ENCODE results near the gene HAO1. TPM values are rescaled to one million over a fixed set of nuclear protein-coding genes. Genes with fewer than 3 reads are reported as not detected.

The HAO1 gene
- total RNA-seq, 1 donor from 2014 or later, result 0.20 TPM

DNA sequence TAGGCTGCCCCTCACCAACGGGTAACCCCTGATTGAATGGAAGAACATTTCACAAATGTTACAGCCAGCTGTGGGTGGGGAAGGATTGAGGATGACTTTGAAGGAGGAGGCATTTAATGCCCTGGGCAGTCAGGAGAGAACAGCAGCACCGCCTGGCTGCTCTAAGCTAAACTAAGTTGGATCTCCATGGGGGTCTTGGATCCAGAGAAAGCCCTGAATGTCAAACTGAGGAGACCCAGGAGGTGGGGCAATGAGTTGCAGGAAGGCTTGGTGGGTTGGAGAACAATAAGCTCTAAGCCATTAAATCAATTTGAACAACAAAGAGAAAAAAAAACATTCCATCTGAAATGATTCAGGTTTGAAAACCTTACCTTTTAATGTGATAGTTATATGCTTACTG, 43.9 kb upstream of the HAO1 start:
- no peak for FAIRE-seq
- no peak overlapping the region for H3K27ac Mint-ChIP-seq (ENCODE audit: unreplicated experiment)
- Histone ChIP-seq H3K4me3 (ENCODE audit: insufficient read depth, low read depth, low read length) (no peak overlapping the region), H3K36me3 (ENCODE audit: insufficient read depth, low read length) (peaks cover 3% of the 10 kb centered on the region), H3K27me3 (ENCODE audit: insufficient read depth, low read length) (no peaks in the 10 kb centered on the region), H2AFZ (ENCODE audit: low read depth, low read length) (no peak overlapping the region), H3K4me2 (ENCODE audit: low read length) (no peak overlapping the region), H4K20me1 (ENCODE audit: insufficient read depth, low read length) (no peaks in the 10 kb centered on the region), H3K79me2 (ENCODE audit: insufficient read depth, low read length) (no peaks in the 10 kb centered on the region), H3K9me3 (ENCODE audit: insufficient read depth, low read depth, low read length) (no peaks in the 10 kb centered on the region), H3K9ac (ENCODE audit: low read length) (no peak overlapping the region), H3K27ac (ENCODE audit: low read depth, low read length) (no peak overlapping the region), H3K4me1 (ENCODE audit: insufficient read depth, low read length) (no peaks in the 10 kb centered on the region)
- no peak for TF ChIP-seq EZH2 (IDR thresholded peaks at IDR 0.05; ENCODE audit: insufficient read depth, low read length)
- TF ChIP-seq, protein P1, sequence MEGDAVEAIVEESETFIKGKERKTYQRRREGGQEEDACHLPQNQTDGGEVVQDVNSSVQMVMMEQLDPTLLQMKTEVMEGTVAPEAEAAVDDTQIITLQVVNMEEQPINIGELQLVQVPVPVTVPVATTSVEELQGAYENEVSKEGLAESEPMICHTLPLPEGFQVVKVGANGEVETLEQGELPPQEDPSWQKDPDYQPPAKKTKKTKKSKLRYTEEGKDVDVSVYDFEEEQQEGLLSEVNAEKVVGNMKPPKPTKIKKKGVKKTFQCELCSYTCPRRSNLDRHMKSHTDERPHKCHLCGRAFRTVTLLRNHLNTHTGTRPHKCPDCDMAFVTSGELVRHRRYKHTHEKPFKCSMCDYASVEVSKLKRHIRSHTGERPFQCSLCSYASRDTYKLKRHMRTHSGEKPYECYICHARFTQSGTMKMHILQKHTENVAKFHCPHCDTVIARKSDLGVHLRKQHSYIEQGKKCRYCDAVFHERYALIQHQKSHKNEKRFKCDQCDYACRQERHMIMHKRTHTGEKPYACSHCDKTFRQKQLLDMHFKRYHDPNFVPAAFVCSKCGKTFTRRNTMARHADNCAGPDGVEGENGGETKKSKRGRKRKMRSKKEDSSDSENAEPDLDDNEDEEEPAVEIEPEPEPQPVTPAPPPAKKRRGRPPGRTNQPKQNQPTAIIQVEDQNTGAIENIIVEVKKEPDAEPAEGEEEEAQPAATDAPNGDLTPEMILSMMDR (IDR thresholded peaks at IDR 0.05; ENCODE audit: insufficient read depth, low read depth, low read length), result no peak
- H3K36me3 Mint-ChIP-seq (ENCODE audit: low read depth, unreplicated experiment), result no peaks in the 10 kb centered on the region
- H3K27me3 Mint-ChIP-seq (ENCODE audit: low read depth, unreplicated experiment), result no peaks in the 10 kb centered on the region
- H3K9me3 Mint-ChIP-seq (ENCODE audit: unreplicated experiment), result no peaks in the 10 kb centered on the region
- no peak overlapping the region for H3K4me3 Mint-ChIP-seq (ENCODE audit: unreplicated experiment)
- no peaks in the 10 kb centered on the region for H3K4me1 Mint-ChIP-seq (ENCODE audit: low read depth, unreplicated experiment)
- no peak for DNase-seq (ENCODE audit: low read depth)

DNA sequence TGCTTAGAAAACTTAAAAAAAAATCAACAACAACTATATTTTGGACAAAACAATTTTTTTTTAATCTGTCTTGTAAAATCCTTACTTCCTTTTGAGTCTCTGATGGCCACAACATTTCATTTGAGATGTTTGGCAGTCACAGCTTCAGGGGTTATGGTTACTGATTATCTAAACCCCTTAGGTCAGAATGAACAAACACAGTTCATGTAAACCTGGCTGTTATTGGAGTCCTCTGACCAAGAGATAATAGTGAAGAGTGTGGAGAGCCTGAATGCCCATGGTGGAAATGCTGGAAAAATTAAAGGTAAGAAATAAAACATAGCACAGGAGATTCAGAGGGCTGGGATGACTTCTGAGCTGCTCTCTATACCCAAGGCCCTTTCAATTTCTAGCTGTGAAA, 41.1 kb upstream of the HAO1 start:
- no peaks in the 10 kb centered on the region for H3K9me3 Mint-ChIP-seq (ENCODE audit: unreplicated experiment)
- FAIRE-seq (no peak), DNase-seq (ENCODE audit: low read depth) (no peak)
- Histone ChIP-seq H3K27me3 (ENCODE audit: insufficient read depth, low read length) (no peaks in the 10 kb centered on the region), H2AFZ (ENCODE audit: low read depth, low read length) (no peak overlapping the region), H3K36me3 (ENCODE audit: insufficient read depth, low read length) (peaks cover 3% of the 10 kb centered on the region), H3K9me3 (ENCODE audit: insufficient read depth, low read depth, low read length) (no peaks in the 10 kb centered on the region), H3K4me3 (ENCODE audit: insufficient read depth, low read depth, low read length) (no peak overlapping the region), H3K4me1 (ENCODE audit: insufficient read depth, low read length) (no peaks in the 10 kb centered on the region), H3K79me2 (ENCODE audit: insufficient read depth, low read length) (no peaks in the 10 kb centered on the region), H3K4me2 (ENCODE audit: low read length) (no peak overlapping the region), H4K20me1 (ENCODE audit: insufficient read depth, low read length) (no peaks in the 10 kb centered on the region), H3K27ac (ENCODE audit: low read depth, low read length) (no peak overlapping the region), H3K9ac (ENCODE audit: low read length) (no peak overlapping the region)
- no peak overlapping the region for H3K27ac Mint-ChIP-seq (ENCODE audit: unreplicated experiment)
- H3K36me3 Mint-ChIP-seq (ENCODE audit: low read depth, unreplicated experiment), result no peaks in the 10 kb centered on the region
- no peaks in the 10 kb centered on the region for H3K4me1 Mint-ChIP-seq (ENCODE audit: low read depth, unreplicated experiment)
- H3K27me3 Mint-ChIP-seq (ENCODE audit: low read depth, unreplicated experiment), result no peaks in the 10 kb centered on the region
- no peak for TF ChIP-seq EZH2 (IDR thresholded peaks at IDR 0.05; ENCODE audit: insufficient read depth, low read length)
- TF ChIP-seq, protein P1 (IDR thresholded peaks at IDR 0.05; ENCODE audit: insufficient read depth, low read depth, low read length), result no peak
- no peak overlapping the region for H3K4me3 Mint-ChIP-seq (ENCODE audit: unreplicated experiment)

DNA sequence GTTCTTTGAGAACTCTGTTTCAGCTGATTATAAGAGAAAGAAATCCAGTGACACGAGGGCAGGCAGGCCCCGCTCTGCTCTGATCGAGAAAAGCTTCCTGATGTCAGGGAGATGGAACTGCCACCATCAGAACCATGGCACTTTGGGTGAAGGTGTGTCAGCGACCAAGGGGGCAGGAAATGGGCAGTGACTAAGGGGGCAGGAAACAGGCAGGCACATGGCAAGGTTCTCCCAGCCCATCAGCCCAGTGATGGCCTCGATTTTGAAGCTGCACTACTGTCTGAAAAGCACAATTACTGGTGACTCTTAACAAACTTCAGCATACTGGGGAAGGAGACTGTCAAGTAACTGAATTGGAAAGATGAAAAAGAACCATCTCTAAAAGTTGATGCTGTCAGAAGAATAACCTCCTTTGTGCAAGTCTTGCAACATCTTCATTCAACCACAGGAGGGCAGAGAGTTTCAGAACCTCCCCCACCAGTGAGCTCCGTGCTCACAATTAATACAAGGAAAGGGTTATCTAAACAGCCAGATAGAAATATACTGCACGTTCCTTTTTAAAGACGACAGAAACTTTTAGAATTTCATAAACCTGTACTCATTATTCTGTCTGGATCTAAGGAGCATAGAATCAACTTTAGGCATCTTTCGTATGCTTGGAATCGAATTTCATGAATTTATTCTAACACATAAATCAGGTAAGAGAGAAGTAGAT, 40.2 kb upstream of the HAO1 start:
- FAIRE-seq (peak; percentile 79), DNase-seq (ENCODE audit: low read depth) (peak; percentile 29)
- Mint-ChIP-seq H3K4me3 (ENCODE audit: unreplicated experiment) (no peak overlapping the region), H3K27ac (ENCODE audit: unreplicated experiment) (no peak overlapping the region), H3K36me3 (ENCODE audit: low read depth, unreplicated experiment) (no peaks in the 10 kb centered on the region), H3K9me3 (ENCODE audit: unreplicated experiment) (no peaks in the 10 kb centered on the region), H3K27me3 (ENCODE audit: low read depth, unreplicated experiment) (no peaks in the 10 kb centered on the region), H3K4me1 (ENCODE audit: low read depth, unreplicated experiment) (no peaks in the 10 kb centered on the region)
- TF ChIP-seq, protein P1 (IDR thresholded peaks at IDR 0.05; ENCODE audit: insufficient read depth, low read depth, low read length), result peak; percentile 60
- TF ChIP-seq EZH2 (IDR thresholded peaks at IDR 0.05; ENCODE audit: insufficient read depth, low read length), result no peak
- H3K27ac ChIP-seq (ENCODE audit: low read depth, low read length), result no peak overlapping the region
- H3K27me3 ChIP-seq (ENCODE audit: insufficient read depth, low read length), result no peaks in the 10 kb centered on the region
- H3K9ac ChIP-seq (ENCODE audit: low read length), result no peak overlapping the region
- H3K4me2 ChIP-seq (ENCODE audit: low read length), result no peak overlapping the region
- no peaks in the 10 kb centered on the region for H3K9me3 ChIP-seq (ENCODE audit: insufficient read depth, low read depth, low read length)
- H3K79me2 ChIP-seq (ENCODE audit: insufficient read depth, low read length), result no peaks in the 10 kb centered on the region
- no peak overlapping the region for H2AFZ ChIP-seq (ENCODE audit: low read depth, low read length)
- H3K4me1 ChIP-seq (ENCODE audit: insufficient read depth, low read length), result no peaks in the 10 kb centered on the region
- H3K36me3 ChIP-seq (ENCODE audit: insufficient read depth, low read length), result peaks cover 3% of the 10 kb centered on the region
- H3K4me3 ChIP-seq (ENCODE audit: insufficient read depth, low read depth, low read length), result no peak overlapping the region
- H4K20me1 ChIP-seq (ENCODE audit: insufficient read depth, low read length), result no peaks in the 10 kb centered on the region
